Measurements from ENCODE around the gene MYOZ1. TPM values are rescaled to one million over a fixed set of nuclear protein-coding genes. Genes with fewer than 3 reads are reported as not detected.

The MYOZ1 gene
- total and polyA plus RNA-seq, 2 donors (not counting 1 experiment from before 2014, with no cell fraction given), result not detected

GRCh38 chr10:73639286-73639685 is 2.0 kb downstream of the MYOZ1 start:
- intact Hi-C loops (cut with micrococcal nuclease), result no loop called here
- Histone ChIP-seq H4K20me1 (ENCODE audit: control insufficient read depth, insufficient read depth, low read length, poor library complexity, severe bottlenecking) (no peaks in the 10 kb centered on the region), H3K4me1 (ENCODE audit: control insufficient read depth in 2 of 2, insufficient read depth in 2 of 2, low read length in 2 of 2) (peaks cover 4 to 12% of the 10 kb centered on the region in 2 donors), H2AFZ (ENCODE audit: insufficient read depth, low read depth, low read length, poor library complexity, severe bottlenecking) (no peak overlapping the region), H3K4me2 (replicated peaks; ENCODE audit: low read depth, low read length, poor library complexity, severe bottlenecking) (no peak overlapping the region), H3K27ac (ENCODE audit: low read length in 2 of 2) (no peak overlapping the region), H3K9me3 (ENCODE audit: control extremely low read depth in 1 of 3, control insufficient read depth in 2 of 3, insufficient read depth in 1 of 3, low read length in 2 of 3) (no peaks in the 10 kb centered on the region), H3K27me3 (replicated peaks in 1 of 4; ENCODE audit: control extremely low read depth in 1 of 4, control insufficient read depth in 3 of 4, insufficient read depth in 4 of 4, low read length in 3 of 4) (no peaks in the 10 kb centered on the region), H3K36me3 (replicated peaks in 1 of 2; ENCODE audit: control extremely low read depth in 1 of 2, control insufficient read depth in 1 of 2, extremely low read depth in 1 of 2, insufficient read depth in 2 of 2, low read length in 1 of 2) (no peaks in the 10 kb centered on the region), H3K4me3 (ENCODE audit: control extremely low read depth in 1 of 5, extremely low read depth in 1 of 5, insufficient read depth in 1 of 5, low read depth in 2 of 5, low read length in 4 of 5) (no peak overlapping the region), H3K9ac (ENCODE audit: low read length) (no peak overlapping the region), H3K79me2 (ENCODE audit: control insufficient read depth, insufficient read depth, low read length) (no peaks in the 10 kb centered on the region)
- CTCF ChIA-PET, result interaction anchor here (10.5 kb wide), 1 partner anchor 110 kb away, joined by 191 read pairs; no protein-coding TSS in a partner anchor
- H3K4me3 Mint-ChIP-seq, result no peak overlapping the region
- DNase-seq (no peak), ATAC-seq (ENCODE audit: low read depth) (no peak)
- WGBS (ENCODE audit: insufficient coverage), result 94% methylated on average over 3 of the region's 3 CpGs
- POLR2A ChIA-PET, result no interaction called here
- peaks cover 7% of the 10 kb centered on the region for H3K4me1 Mint-ChIP-seq
- no peak overlapping the region for H3K27ac Mint-ChIP-seq
- H3K27me3 Mint-ChIP-seq, result peaks cover 8% of the 10 kb centered on the region
- TF ChIP-seq CTCF (IDR thresholded peaks at IDR 0.05), result no peak
- no peaks in the 10 kb centered on the region for H3K9me3 Mint-ChIP-seq (ENCODE audit: insufficient read depth)

GRCh38 chr10:73635781-73636180 is 5.5 kb downstream of the MYOZ1 start:
- no peaks in the 10 kb centered on the region for H3K9me3 ChIP-seq (ENCODE audit: control extremely low read depth in 1 of 3, control insufficient read depth in 2 of 3, insufficient read depth in 1 of 3, low read length in 2 of 3)
- no peak overlapping the region for H3K4me3 Mint-ChIP-seq
- ChIA-PET POLR2A (no interaction called here), CTCF (interaction anchor here (0.8 to 1.5 kb wide), 3 partner anchors 9 to 372 kb away, joined by 3 read pairs; no protein-coding TSS in a partner anchor)
- no peaks in the 10 kb centered on the region for H3K4me1 Mint-ChIP-seq
- no peak overlapping the region for H3K9ac ChIP-seq (ENCODE audit: low read length)
- H3K4me3 ChIP-seq (ENCODE audit: control extremely low read depth in 1 of 5, extremely low read depth in 1 of 5, insufficient read depth in 1 of 5, low read depth in 2 of 5, low read length in 4 of 5), result no peak overlapping the region
- H3K4me1 ChIP-seq (ENCODE audit: control insufficient read depth in 2 of 2, insufficient read depth in 2 of 2, low read length in 2 of 2), result no peaks in the 10 kb centered on the region
- H2AFZ ChIP-seq (ENCODE audit: insufficient read depth, low read depth, low read length, poor library complexity, severe bottlenecking), result no peak overlapping the region
- no peak overlapping the region for H3K27ac Mint-ChIP-seq
- ATAC-seq (ENCODE audit: low read depth) (no peak), DNase-seq (no peak)
- H3K9me3 Mint-ChIP-seq (ENCODE audit: insufficient read depth), result no peaks in the 10 kb centered on the region
- no peaks in the 10 kb centered on the region for H3K79me2 ChIP-seq (ENCODE audit: control insufficient read depth, insufficient read depth, low read length)
- no peaks in the 10 kb centered on the region for H3K27me3 ChIP-seq (replicated peaks in 1 of 4; ENCODE audit: control extremely low read depth in 1 of 4, control insufficient read depth in 3 of 4, insufficient read depth in 4 of 4, low read length in 3 of 4)
- H3K27ac ChIP-seq (ENCODE audit: low read length in 2 of 2), result no peak overlapping the region
- no CpG with 5 or more reads among the region's 1 CpG for WGBS (ENCODE audit: insufficient coverage)
- no peak for TF ChIP-seq EZH2 (IDR thresholded peaks at IDR 0.05; ENCODE audit: borderline replicate concordance, insufficient read depth, low read depth, low read length, poor library complexity, severe bottlenecking)
- TF ChIP-seq CTCF (IDR thresholded peaks at IDR 0.05), result no peak
- H3K4me2 ChIP-seq (replicated peaks; ENCODE audit: low read depth, low read length, poor library complexity, severe bottlenecking), result no peak overlapping the region
- no peaks in the 10 kb centered on the region for H3K27me3 Mint-ChIP-seq
- intact Hi-C loops (cut with micrococcal nuclease), result no loop called here
- no peaks in the 10 kb centered on the region for H3K36me3 ChIP-seq (replicated peaks in 1 of 2; ENCODE audit: control extremely low read depth in 1 of 2, control insufficient read depth in 1 of 2, extremely low read depth in 1 of 2, insufficient read depth in 2 of 2, low read length in 1 of 2)
- H4K20me1 ChIP-seq (ENCODE audit: control insufficient read depth, insufficient read depth, low read length, poor library complexity, severe bottlenecking), result no peaks in the 10 kb centered on the region

Data from B cell (primary cell).